ENCODE results near the gene RAB21.

RAB21 gene

GRCh38 chr12:71754461-71755145 is at the start of gene RAB21:
Gene RAB21 (plus strand): TSS chr12:71754863. CDS start chr12:71755130, 267 bp downstream.
- Mint-ChIP-seq H3K4me3 (peak within 1 kb of the TSS; percentile 93), H3K9me3 (peaks cover 15% of the 10 kb centered on the region), H3K36me3 (ENCODE audit: low read depth) (peaks cover 42% of the 10 kb centered on the region), H3K27ac (peak within 1 kb of the TSS; percentile 94), H3K27me3 (peaks cover 16% of the 10 kb centered on the region), H3K4me1 (peaks cover 40% of the 10 kb centered on the region)
- ATAC-seq = peak; percentile 93
- peak; percentile 99 for DNase-seq

GRCh38 chr12:71704920-71705319 is 49.7 kb upstream of the RAB21 start:
- H3K36me3 Mint-ChIP-seq (ENCODE audit: low read depth) = peaks cover 18% of the 10 kb centered on the region
- no peak overlapping the region for H3K4me3 Mint-ChIP-seq
- DNase-seq = no peak
- no peaks in the 10 kb centered on the region for H3K9me3 Mint-ChIP-seq
- no peaks in the 10 kb centered on the region for H3K27me3 Mint-ChIP-seq
- H3K4me1 Mint-ChIP-seq = peaks cover 5% of the 10 kb centered on the region
- no peak overlapping the region for H3K27ac Mint-ChIP-seq
- ATAC-seq = no peak

- H3K27me3 Mint-ChIP-seq = peaks cover 2% of the 10 kb centered on the region
- H3K9me3 Mint-ChIP-seq = peaks cover 25% of the 10 kb centered on the region
- no peak overlapping the region for H3K27ac Mint-ChIP-seq
- H3K4me3 Mint-ChIP-seq = no peak overlapping the region
- no peak for DNase-seq
- peaks cover 7% of the 10 kb centered on the region for H3K4me1 Mint-ChIP-seq
- ATAC-seq = no peak
- peaks cover 6% of the 10 kb centered on the region for H3K36me3 Mint-ChIP-seq (ENCODE audit: low read depth)
Observed at GRCh38 chr12:71708658-71709057, 46.0 kb upstream of the RAB21 start.

- ATAC-seq (peak; percentile 78), DNase-seq (no peak)
- peaks cover 4% of the 10 kb centered on the region for H3K36me3 Mint-ChIP-seq (ENCODE audit: low read depth)
Observed at GRCh38 chr12:71710276-71711125, 44.2 kb upstream of the RAB21 start.

GRCh38 chr12:71718611-71719010 is 36.1 kb upstream of the RAB21 start:
- Mint-ChIP-seq H3K27ac (no peak overlapping the region), H3K4me1 (no peaks in the 10 kb centered on the region), H3K9me3 (peaks cover 23% of the 10 kb centered on the region), H3K4me3 (no peak overlapping the region), H3K36me3 (ENCODE audit: low read depth) (no peaks in the 10 kb centered on the region), H3K27me3 (peaks cover 2% of the 10 kb centered on the region)
- DNase-seq = no peak
- no peak for ATAC-seq

More at GRCh38 chr12:71710276-71711125, 44.2 kb upstream of the RAB21 start:
- Mint-ChIP-seq H3K4me1 (peaks cover 7% of the 10 kb centered on the region), H3K27me3 (peaks cover 2% of the 10 kb centered on the region), H3K27ac (no peak overlapping the region), H3K4me3 (no peak overlapping the region), H3K9me3 (peaks cover 39% of the 10 kb centered on the region)

GRCh38 chr12:71719647-71720370 is 34.9 kb upstream of the RAB21 start:
- Mint-ChIP-seq H3K27me3 (peaks cover 2% of the 10 kb centered on the region), H3K36me3 (ENCODE audit: low read depth) (no peaks in the 10 kb centered on the region), H3K4me3 (no peak overlapping the region), H3K27ac (no peak overlapping the region), H3K9me3 (peaks cover 14% of the 10 kb centered on the region), H3K4me1 (no peaks in the 10 kb centered on the region)
- DNase-seq = no peak
- ATAC-seq = no peak

GRCh38 chr12:71721783-71722505 is 32.7 kb upstream of the RAB21 start:
- H3K4me3 Mint-ChIP-seq = no peak overlapping the region
- DNase-seq (no peak), ATAC-seq (no peak)
- no peaks in the 10 kb centered on the region for H3K36me3 Mint-ChIP-seq (ENCODE audit: low read depth)
- H3K27ac Mint-ChIP-seq = no peak overlapping the region
- no peaks in the 10 kb centered on the region for H3K4me1 Mint-ChIP-seq
- no peaks in the 10 kb centered on the region for H3K9me3 Mint-ChIP-seq
- H3K27me3 Mint-ChIP-seq = no peaks in the 10 kb centered on the region

GRCh38 chr12:71725011-71725410 is 29.7 kb upstream of the RAB21 start:
- no peak overlapping the region for H3K27ac Mint-ChIP-seq
- H3K4me3 Mint-ChIP-seq = no peak overlapping the region
- ATAC-seq (no peak), DNase-seq (no peak)
- H3K36me3 Mint-ChIP-seq (ENCODE audit: low read depth) = no peaks in the 10 kb centered on the region
- H3K4me1 Mint-ChIP-seq = peaks cover 1% of the 10 kb centered on the region
- H3K27me3 Mint-ChIP-seq = no peaks in the 10 kb centered on the region
- no peaks in the 10 kb centered on the region for H3K9me3 Mint-ChIP-seq

- ATAC-seq = no peak
- Mint-ChIP-seq H3K4me3 (no peak overlapping the region), H3K27me3 (no peaks in the 10 kb centered on the region), H3K4me1 (peaks cover 1% of the 10 kb centered on the region), H3K9me3 (no peaks in the 10 kb centered on the region), H3K36me3 (ENCODE audit: low read depth) (no peaks in the 10 kb centered on the region), H3K27ac (no peak overlapping the region)
- no peak for DNase-seq
Observed at GRCh38 chr12:71726548-71726947, 28.1 kb upstream of the RAB21 start.

GRCh38 chr12:71727958-71728357 is 26.7 kb upstream of the RAB21 start:
- no peak for DNase-seq
- ATAC-seq = peak; percentile 79
- Mint-ChIP-seq H3K4me1 (peaks cover 1% of the 10 kb centered on the region), H3K27me3 (no peaks in the 10 kb centered on the region), H3K9me3 (no peaks in the 10 kb centered on the region), H3K36me3 (ENCODE audit: low read depth) (no peaks in the 10 kb centered on the region), H3K4me3 (no peak overlapping the region), H3K27ac (no peak overlapping the region)

- H3K9me3 Mint-ChIP-seq = no peaks in the 10 kb centered on the region
- no peaks in the 10 kb centered on the region for H3K27me3 Mint-ChIP-seq
- DNase-seq = no peak
- H3K4me1 Mint-ChIP-seq = peaks cover 1% of the 10 kb centered on the region
- ATAC-seq = no peak
- H3K36me3 Mint-ChIP-seq (ENCODE audit: low read depth) = no peaks in the 10 kb centered on the region
- no peak overlapping the region for H3K27ac Mint-ChIP-seq
- no peak overlapping the region for H3K4me3 Mint-ChIP-seq
Observed at GRCh38 chr12:71730936-71731335, 23.7 kb upstream of the RAB21 start.

- Mint-ChIP-seq H3K27me3 (no peaks in the 10 kb centered on the region), H3K9me3 (no peaks in the 10 kb centered on the region), H3K4me1 (peaks cover 1% of the 10 kb centered on the region), H3K27ac (no peak overlapping the region), H3K4me3 (no peak overlapping the region), H3K36me3 (ENCODE audit: low read depth) (no peaks in the 10 kb centered on the region)
- no peak for ATAC-seq
- no peak for DNase-seq
Observed at GRCh38 chr12:71731439-71732356, 23.0 kb upstream of the RAB21 start.

- Mint-ChIP-seq H3K36me3 (ENCODE audit: low read depth) (no peaks in the 10 kb centered on the region), H3K9me3 (no peaks in the 10 kb centered on the region), H3K4me3 (no peak overlapping the region), H3K27me3 (no peaks in the 10 kb centered on the region), H3K27ac (no peak overlapping the region), H3K4me1 (peaks cover 1% of the 10 kb centered on the region)
- DNase-seq = no peak
- no peak for ATAC-seq
Observed at GRCh38 chr12:71732357-71732712, 22.3 kb upstream of the RAB21 start.
